Pancreas (tissue), 10 donors: ENCODE results near the gene PIP4P1. TPM values are rescaled to one million over a fixed set of nuclear protein-coding genes. Genes with fewer than 3 reads are reported as not detected.

ENCODE experiments used
- ATAC-seq, 4 donors: fragments of 200-7000 bp; cut with Tn5 transposase; one replicate each; pipeline versions ENCODE4 v1.8.0 to v1.9.1; 2020; ENCODE audit warnings: mild to moderate bottlenecking in 4 of 4, moderate library complexity in 4 of 4
- DNase-seq, 6 donors: peaks; one replicate each; pipeline ENCODE4 v3.0.0-alpha.2; 2020
- FAIRE-seq: peaks from 2 replicates; lab custom pipeline; 2012; peaks lifted over from hg19 to GRCh38; lab: Jason Lieb, UNC
- H3K27ac ChIP-seq, 4 donors: fragments of 200-600 bp; sonication (generic); 1 replicate in 3 of 4; 2 replicates in 1 of 4; pipeline versions ENCODE4 v1.5.0 to v1.8.0; 2020
- H3K27me3 ChIP-seq, 4 donors: fragments of 200-600 bp; one replicate each; pipeline ENCODE4 v1.8.0; 2021
- H3K36me3 ChIP-seq, 3 donors: fragments of 200-600 bp; sonication (generic) in 1 of 3; one replicate each; pipeline versions ENCODE4 v1.5.0 to v1.8.0; 2020 to 2021
- H3K4me1 ChIP-seq, 3 donors: fragments of 200-600 bp; one replicate each; pipeline ENCODE4 v1.8.0; 2021
- H3K4me3 ChIP-seq, 4 donors: fragments of 200-600 bp; sonication (generic) in 2 of 4; one replicate each; pipeline versions ENCODE4 v1.5.0 to v1.8.0; 2020 to 2021
- H3K9me3 ChIP-seq, 4 donors: fragments of 200-600 bp; one replicate each; pipeline ENCODE4 v1.8.0; 2021
- WGBS, 2 donors: extraction: QIAGEN DNeasy Blood & Tissue Kit; methylation state at CpG; one replicate each; pipeline ENCODE4 v1.1.7; 2013; 5-methylcytosine and 5-hydroxymethylcytosine counted together
- intact Hi-C, 3 donors: fragments of 100-400 bp; cut with DNase I; formaldehyde crosslinking; loops; one replicate each; pipeline versions ENCODE4 v1.11.1 to v1.14.2; 2022
- polyA plus RNA-seq, 2 donors: library from polyadenylated mRNA; stranded (reverse); fragments of 200-250 nt; gene quantifications; one replicate each; pipeline ENCODE4 v1.2.3, GENCODE V29; 2013
- total RNA-seq, 6 donors: library from RNA; stranded (reverse); fragmentation: NEBNext Ultra II Directional in 4 of 6; extraction: Animal tissue kit (Norgen Biotek cat#: 25700) in 4 of 6; gene quantifications; one replicate each; pipeline versions ENCODE4 v1.2.1 to v1.2.4, GENCODE V29; 2021 to 2023
- TF ChIP-seq, protein P1 (sequence below), 4 donors: fragments of 200-600 bp; sonication (generic) in 3 of 4; IDR thresholded peaks; one replicate each; pipeline versions ENCODE4 v1.5.0 to v1.8.0; 2021; ENCODE audit warnings: antibody characterized with exemption in 4 of 4
- donor health status: healthy with polysubstance abuse.
- donor health status: DM: no; HTN: no; CAD: no; lungs with moderate emphysema.
- donor health status: DM: no; HTN: no; CAD: no.
- donor health status: control.
- donor health status: control.
- donor health status: Bipolar disorder and iron deficiency.
- donor health status: DM: yes; HTN: yes; CAD: no.
- donor health status: DM: no; HTN: no; CAD: no.
- donor health status: DM: no; HTN: no; CAD: no.
- donor health status: DM: yes; HTN: yes; CAD: no.

Gene PIP4P1
- total and polyA plus RNA-seq, 8 donors = 8.9 to 38.2 (median 15.7) TPM

DNA sequence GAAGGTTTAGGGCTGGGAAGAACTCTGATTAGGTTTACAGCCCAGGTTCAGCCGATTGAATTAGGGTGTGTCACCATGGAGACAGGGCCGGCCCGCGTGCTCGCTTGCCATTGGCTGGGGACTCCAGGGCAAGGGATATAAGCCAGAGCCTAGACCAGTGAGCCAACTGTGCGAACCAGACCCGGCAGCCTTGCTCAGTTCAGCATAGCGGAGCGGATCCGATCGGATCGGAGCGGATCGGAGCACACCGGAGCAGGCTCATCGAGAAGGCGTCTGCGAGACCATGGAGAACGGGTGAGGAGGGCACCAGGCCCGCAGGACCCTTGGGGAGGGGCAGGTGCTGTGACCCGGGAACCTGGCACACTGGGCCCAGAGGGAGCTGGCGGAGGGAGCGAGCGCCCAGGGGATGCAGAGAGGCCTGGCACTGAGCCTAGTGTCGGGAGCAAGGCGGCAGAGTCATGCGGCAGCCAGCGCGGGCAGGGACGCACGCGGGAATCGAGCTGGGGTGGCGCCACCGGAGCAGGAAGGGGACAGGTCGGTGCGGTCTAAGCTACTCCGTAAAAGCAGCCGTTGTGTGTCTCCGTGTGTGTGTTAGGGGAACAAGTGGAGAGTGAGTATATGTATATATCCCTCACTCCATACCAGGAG, 8.1 kb upstream of the PIP4P1 start, which contains the start of gene PNP:
PNP (plus strand) TSS at position 165 of the 648 bp plus-strand sequence; CDS start at position 284, 119 bp downstream.
- TF ChIP-seq, protein P1, sequence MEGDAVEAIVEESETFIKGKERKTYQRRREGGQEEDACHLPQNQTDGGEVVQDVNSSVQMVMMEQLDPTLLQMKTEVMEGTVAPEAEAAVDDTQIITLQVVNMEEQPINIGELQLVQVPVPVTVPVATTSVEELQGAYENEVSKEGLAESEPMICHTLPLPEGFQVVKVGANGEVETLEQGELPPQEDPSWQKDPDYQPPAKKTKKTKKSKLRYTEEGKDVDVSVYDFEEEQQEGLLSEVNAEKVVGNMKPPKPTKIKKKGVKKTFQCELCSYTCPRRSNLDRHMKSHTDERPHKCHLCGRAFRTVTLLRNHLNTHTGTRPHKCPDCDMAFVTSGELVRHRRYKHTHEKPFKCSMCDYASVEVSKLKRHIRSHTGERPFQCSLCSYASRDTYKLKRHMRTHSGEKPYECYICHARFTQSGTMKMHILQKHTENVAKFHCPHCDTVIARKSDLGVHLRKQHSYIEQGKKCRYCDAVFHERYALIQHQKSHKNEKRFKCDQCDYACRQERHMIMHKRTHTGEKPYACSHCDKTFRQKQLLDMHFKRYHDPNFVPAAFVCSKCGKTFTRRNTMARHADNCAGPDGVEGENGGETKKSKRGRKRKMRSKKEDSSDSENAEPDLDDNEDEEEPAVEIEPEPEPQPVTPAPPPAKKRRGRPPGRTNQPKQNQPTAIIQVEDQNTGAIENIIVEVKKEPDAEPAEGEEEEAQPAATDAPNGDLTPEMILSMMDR (IDR thresholded peaks at IDR 0.05) = no peak
- WGBS, 2 donors = 0 to 1% methylated on average over 40 of the region's 40 CpGs
- peak within 1 kb of the TSS; percentile 76 to 92 (median 87) for H3K27ac ChIP-seq
- H3K4me1 ChIP-seq = peaks cover 0 to 4% (median 0%) of the 10 kb centered on the region in 3 donors
- intact Hi-C loops = no loop called here
- no peak for FAIRE-seq
- H3K36me3 ChIP-seq = no peaks in the 10 kb centered on the region
- H3K27me3 ChIP-seq = no peaks in the 10 kb centered on the region
- peak; percentile 93 to 98 (median 96) for ATAC-seq
- no peaks in the 10 kb centered on the region for H3K9me3 ChIP-seq
- peak; percentile 87 to 96 (median 90) for DNase-seq
- peak within 1 kb of the TSS; percentile 46 to 88 (median 58) for H3K4me3 ChIP-seq

DNA sequence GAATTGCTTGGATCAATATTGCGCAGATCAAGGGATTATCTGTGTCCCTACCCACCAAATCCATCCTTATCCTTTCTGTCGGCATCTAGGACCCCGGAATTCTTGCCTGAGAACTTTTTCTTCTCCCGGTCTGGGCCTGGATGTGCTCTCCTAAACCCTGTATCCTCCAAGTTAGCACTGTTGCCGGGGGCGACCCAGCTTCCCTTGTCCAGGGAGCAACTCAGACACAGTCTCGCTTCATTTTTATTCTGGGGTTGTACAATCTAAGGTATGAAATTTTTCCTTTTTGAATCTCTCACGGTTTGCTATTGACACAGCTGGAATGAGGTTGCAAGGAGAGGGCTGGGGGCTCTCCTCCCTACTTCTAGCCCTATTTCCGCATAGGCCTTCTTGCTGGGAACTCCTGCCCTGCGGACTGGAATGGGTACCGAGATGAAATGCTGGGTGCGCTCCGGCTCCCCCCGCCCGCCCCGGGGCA, 7.6 kb upstream of the PIP4P1 start:
- Histone ChIP-seq H3K9me3 (no peaks in the 10 kb centered on the region), H3K4me1 (peaks cover 0 to 4% (median 0%) of the 10 kb centered on the region in 3 donors), H3K36me3 (no peaks in the 10 kb centered on the region), H3K27ac (peak overlapping the region; percentile 76 to 92 (median 87)), H3K4me3 (peak overlapping the region; percentile 46 to 88 (median 58)), H3K27me3 (no peaks in the 10 kb centered on the region)
- no peak for FAIRE-seq
- DNase-seq = peak in 2 of 6 donors; percentile 33 to 38
- peak in 1 of 4 donors; percentile 6 for ATAC-seq
- 21 to 24% methylated on average over 16 of the region's 16 CpGs for WGBS, 2 donors
- TF ChIP-seq, protein P1 (IDR thresholded peaks at IDR 0.05) = no peak
- intact Hi-C loops = no loop called here

DNA sequence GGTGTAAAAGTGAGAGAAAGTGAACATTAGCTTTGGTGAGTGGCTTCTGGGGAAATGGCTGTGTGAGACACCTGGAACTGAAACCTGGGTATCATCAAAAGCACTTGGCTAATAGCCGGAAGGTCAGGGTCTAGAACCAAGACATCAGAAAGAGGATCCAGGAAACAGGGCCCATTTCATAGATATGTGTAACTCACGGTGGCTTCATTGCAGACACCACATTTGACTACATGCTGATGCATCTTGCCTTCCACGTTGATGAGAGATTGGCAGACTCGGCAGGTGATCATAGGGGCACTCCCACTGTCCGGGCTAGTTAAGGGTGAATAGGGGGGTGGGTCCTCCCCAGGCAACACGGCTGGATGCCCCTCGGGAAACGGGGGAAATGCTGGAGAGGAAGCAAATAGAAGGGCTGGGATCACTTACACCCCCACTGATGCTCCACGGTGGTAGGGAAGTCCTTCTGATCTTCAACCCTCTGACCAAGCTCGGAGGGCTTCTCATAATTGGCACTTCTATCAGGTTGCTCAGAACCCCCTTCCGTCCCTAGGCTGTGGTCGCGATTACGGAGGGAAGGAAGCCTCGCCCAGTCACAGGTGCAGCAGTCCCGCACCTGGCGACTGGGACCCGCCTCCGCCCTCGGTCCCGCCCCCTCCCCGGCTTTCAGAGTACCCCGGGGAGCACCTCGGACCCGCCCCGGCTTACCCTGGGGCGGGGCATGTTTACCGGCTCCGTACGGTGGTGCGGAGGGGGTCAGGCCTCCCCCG, 593 bp downstream of the PIP4P1 start:
- WGBS, 2 donors = 3 to 4% methylated on average over 31 to 32 of the region's 32 CpGs
- no peaks in the 10 kb centered on the region for H3K27me3 ChIP-seq
- intact Hi-C loops = no loop called here
- H3K36me3 ChIP-seq = peaks cover 3 to 32% (median 23%) of the 10 kb centered on the region in 3 donors
- TF ChIP-seq, protein P1 (IDR thresholded peaks at IDR 0.05) = no peak
- peak; percentile 7 to 39 (median 14) for ATAC-seq
- H3K4me1 ChIP-seq = peaks cover 14 to 28% (median 21%) of the 10 kb centered on the region in 3 donors
- no peaks in the 10 kb centered on the region for H3K9me3 ChIP-seq
- H3K27ac ChIP-seq = peak overlapping the region; percentile 81 to 91 (median 91)
- FAIRE-seq = no peak
- peak overlapping the region; percentile 77 to 96 (median 88) for H3K4me3 ChIP-seq
- peak in 5 of 6 donors; percentile 36 to 83 (median 61) for DNase-seq

DNA sequence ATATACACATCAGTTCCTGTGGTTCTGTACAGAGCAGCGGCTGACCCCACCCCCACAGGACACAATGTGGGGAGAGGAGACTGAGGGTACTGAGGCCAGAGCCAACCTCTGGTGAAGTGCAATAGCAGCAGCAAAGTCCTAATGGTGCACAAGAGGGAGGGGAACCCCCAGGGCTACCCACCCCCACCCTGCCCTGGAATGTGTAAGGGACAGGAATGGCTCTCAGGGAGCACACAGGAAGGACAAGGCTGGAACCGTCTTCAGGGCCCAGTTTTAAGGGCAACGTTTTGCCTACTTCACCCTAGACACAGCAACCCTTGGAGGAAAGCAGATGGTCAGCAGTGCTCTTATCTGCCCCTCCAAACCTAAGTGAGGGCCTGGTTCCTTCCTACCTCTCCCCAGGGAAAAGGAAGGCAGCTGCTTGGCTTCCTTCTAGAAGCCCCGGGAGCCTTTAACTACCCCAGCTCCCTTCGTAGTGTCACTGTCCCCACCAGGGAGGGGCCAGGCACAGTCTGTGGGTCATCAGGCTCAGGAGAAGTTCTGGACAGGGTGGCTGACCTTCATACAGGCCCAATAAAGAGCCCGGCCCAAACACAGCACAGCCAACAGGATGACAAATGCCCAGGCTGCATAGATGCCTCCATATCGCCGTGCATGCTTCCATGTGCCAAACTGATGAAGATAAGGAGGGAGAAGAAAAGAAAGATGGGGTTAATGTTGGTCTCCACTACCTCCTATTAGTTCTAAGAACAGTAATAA, 3.0 kb downstream of the PIP4P1 start:
- intact Hi-C loops = loop anchor here in 1 of 3 donors (10.0 kb wide), 1 partner anchor 123 kb away; the partner anchor contains the start of gene CCNB1IP1
- 60 to 62% methylated on average over 8 of the region's 8 CpGs for WGBS, 2 donors
- H3K36me3 ChIP-seq = peaks cover 3 to 32% (median 23%) of the 10 kb centered on the region in 3 donors
- TF ChIP-seq, protein P1 (IDR thresholded peaks at IDR 0.05) = no peak
- FAIRE-seq (no peak), ATAC-seq (no peak), DNase-seq (no peak)
- H3K9me3 ChIP-seq = no peaks in the 10 kb centered on the region
- no peak overlapping the region for H3K27ac ChIP-seq
- H3K27me3 ChIP-seq = no peaks in the 10 kb centered on the region
- peaks cover 14 to 29% (median 28%) of the 10 kb centered on the region in 3 donors for H3K4me1 ChIP-seq
- H3K4me3 ChIP-seq = no peak overlapping the region
